IPS-18c (cell line): ENCODE results near the gene SSX2B.
"Not testable (repeated sequence)": the region's sequence is repeated elsewhere in the genome, so short reads cannot be mapped to it uniquely, and the experiment has no call there.

ENCODE experiments used
- H3K4me3 ChIP-seq: 2 replicates; pipeline ENCODE4 v1.7.0; 2013; ENCODE audit warnings: low read depth, mild to moderate bottlenecking, low read length, moderate library complexity; ENCODE audit not compliant: insufficient read depth
- H3K9me3 ChIP-seq: one replicate; pipeline ENCODE4 v1.6.1; 2013; ENCODE audit warnings: mild to moderate bottlenecking, low read length, moderate library complexity; ENCODE audit not compliant: control insufficient read depth, insufficient read depth

Gene SSX2B

GRCh38 chrX:52750952-52751351, at the start of gene SSX2B:
TSS of gene SSX2B (plus strand) at chrX:52751252. CDS start at chrX:52752681, 1,429 bp downstream.
- not testable (repeated sequence) for H3K4me3 ChIP-seq, H3K9me3 ChIP-seq

- H3K4me3 ChIP-seq, H3K9me3 ChIP-seq: not testable (repeated sequence)
Observed at GRCh38 chrX:52707078-52707477, 44.0 kb upstream of the SSX2B start, which contains the start of gene SSX2. TSS of gene SSX2 (minus strand) at chrX:52707178. CDS start at chrX:52705749, 1,429 bp downstream.

GRCh38 chrX:52765983-52766382, 14.9 kb downstream of the SSX2B start:
- H3K9me3 ChIP-seq, H3K4me3 ChIP-seq: not testable (repeated sequence)

GRCh38 chrX:52773504-52773903, 22.5 kb downstream of the SSX2B start:
- not testable (repeated sequence) for H3K4me3 ChIP-seq, H3K9me3 ChIP-seq

- H3K4me3 ChIP-seq, H3K9me3 ChIP-seq: not testable (repeated sequence)
Observed at GRCh38 chrX:52797327-52797726, 46.3 kb downstream of the SSX2B start, which contains the start of gene SPANXN5. TSS of gene SPANXN5 (minus strand) at chrX:52797427. CDS start at chrX:52797348, 79 bp downstream.

- H3K9me3 ChIP-seq, H3K4me3 ChIP-seq: not testable (repeated sequence)
Observed at GRCh38 chrX:52804876-52805275, 53.8 kb downstream of the SSX2B start.
